ENCODE data around the gene RPGRIP1L.

DNA sequence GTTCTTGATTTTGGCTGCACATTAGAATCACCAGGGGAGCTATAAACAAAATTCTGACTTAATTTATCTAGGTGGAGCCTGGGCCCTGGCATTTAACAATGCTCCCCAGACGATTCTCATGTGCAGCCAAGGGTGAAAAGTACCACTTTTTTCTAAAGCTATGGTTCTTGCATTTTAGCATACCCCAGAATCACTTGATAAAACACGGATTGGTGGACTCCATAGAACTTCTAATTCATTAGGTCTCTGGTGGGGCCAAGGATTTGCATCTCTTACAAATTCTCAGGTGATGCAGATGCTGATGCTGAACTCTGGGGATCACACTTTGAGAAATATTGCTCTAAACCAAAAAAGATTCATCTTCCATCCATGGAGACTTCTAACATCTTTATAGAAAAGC is 74.5 kb downstream of the RPGRIP1L start:
- TF ChIP-seq TCF7L2 (IDR thresholded peaks at IDR 0.05; ENCODE audit: low read depth, low read length) (no peak), EP300 (IDR thresholded peaks at IDR 0.05; ENCODE audit: low read depth in 2 of 2, low read length in 2 of 2) (no peak), EP300 (CRISPR knock-in tag; IDR thresholded peaks at IDR 0.05; ENCODE audit: borderline replicate concordance) (no peak), MYC (CRISPR knock-in tag; IDR thresholded peaks at IDR 0.05; ENCODE audit: borderline replicate concordance) (no peak), POLR2A (IDR thresholded peaks at IDR 0.05; ENCODE audit: insufficient read depth in 1 of 2, low read depth in 2 of 2, low read length in 2 of 2) (no peak), POLR2AphosphoS5 (IDR thresholded peaks at IDR 0.05; ENCODE audit: low read depth, low read length) (no peak), STAT5B (CRISPR knock-in tag; IDR thresholded peaks at IDR 0.05) (no peak), HDAC6 (IDR thresholded peaks at IDR 0.05; ENCODE audit: low read depth, low read length) (no peak), RFX5 (IDR thresholded peaks at IDR 0.05; ENCODE audit: low read depth, low read length) (no peak), JUN (CRISPR knock-in tag; IDR thresholded peaks at IDR 0.05) (no peak), SIN3A (IDR thresholded peaks at IDR 0.05; ENCODE audit: borderline replicate concordance, low read depth, low read length) (no peak), ZNF737 (CRISPR knock-in tag; IDR thresholded peaks at IDR 0.05; ENCODE audit: borderline replicate concordance) (no peak)
- TF ChIP-seq, protein P1, sequence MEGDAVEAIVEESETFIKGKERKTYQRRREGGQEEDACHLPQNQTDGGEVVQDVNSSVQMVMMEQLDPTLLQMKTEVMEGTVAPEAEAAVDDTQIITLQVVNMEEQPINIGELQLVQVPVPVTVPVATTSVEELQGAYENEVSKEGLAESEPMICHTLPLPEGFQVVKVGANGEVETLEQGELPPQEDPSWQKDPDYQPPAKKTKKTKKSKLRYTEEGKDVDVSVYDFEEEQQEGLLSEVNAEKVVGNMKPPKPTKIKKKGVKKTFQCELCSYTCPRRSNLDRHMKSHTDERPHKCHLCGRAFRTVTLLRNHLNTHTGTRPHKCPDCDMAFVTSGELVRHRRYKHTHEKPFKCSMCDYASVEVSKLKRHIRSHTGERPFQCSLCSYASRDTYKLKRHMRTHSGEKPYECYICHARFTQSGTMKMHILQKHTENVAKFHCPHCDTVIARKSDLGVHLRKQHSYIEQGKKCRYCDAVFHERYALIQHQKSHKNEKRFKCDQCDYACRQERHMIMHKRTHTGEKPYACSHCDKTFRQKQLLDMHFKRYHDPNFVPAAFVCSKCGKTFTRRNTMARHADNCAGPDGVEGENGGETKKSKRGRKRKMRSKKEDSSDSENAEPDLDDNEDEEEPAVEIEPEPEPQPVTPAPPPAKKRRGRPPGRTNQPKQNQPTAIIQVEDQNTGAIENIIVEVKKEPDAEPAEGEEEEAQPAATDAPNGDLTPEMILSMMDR (CRISPR knock-in tag; IDR thresholded peaks at IDR 0.05), result no peak
- TF ChIP-seq, protein P2, sequence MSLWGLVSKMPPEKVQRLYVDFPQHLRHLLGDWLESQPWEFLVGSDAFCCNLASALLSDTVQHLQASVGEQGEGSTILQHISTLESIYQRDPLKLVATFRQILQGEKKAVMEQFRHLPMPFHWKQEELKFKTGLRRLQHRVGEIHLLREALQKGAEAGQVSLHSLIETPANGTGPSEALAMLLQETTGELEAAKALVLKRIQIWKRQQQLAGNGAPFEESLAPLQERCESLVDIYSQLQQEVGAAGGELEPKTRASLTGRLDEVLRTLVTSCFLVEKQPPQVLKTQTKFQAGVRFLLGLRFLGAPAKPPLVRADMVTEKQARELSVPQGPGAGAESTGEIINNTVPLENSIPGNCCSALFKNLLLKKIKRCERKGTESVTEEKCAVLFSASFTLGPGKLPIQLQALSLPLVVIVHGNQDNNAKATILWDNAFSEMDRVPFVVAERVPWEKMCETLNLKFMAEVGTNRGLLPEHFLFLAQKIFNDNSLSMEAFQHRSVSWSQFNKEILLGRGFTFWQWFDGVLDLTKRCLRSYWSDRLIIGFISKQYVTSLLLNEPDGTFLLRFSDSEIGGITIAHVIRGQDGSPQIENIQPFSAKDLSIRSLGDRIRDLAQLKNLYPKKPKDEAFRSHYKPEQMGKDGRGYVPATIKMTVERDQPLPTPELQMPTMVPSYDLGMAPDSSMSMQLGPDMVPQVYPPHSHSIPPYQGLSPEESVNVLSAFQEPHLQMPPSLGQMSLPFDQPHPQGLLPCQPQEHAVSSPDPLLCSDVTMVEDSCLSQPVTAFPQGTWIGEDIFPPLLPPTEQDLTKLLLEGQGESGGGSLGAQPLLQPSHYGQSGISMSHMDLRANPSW (CRISPR knock-in tag; IDR thresholded peaks at IDR 0.05; ENCODE audit: borderline replicate concordance), result no peak
- TF ChIP-seq, protein P3, sequence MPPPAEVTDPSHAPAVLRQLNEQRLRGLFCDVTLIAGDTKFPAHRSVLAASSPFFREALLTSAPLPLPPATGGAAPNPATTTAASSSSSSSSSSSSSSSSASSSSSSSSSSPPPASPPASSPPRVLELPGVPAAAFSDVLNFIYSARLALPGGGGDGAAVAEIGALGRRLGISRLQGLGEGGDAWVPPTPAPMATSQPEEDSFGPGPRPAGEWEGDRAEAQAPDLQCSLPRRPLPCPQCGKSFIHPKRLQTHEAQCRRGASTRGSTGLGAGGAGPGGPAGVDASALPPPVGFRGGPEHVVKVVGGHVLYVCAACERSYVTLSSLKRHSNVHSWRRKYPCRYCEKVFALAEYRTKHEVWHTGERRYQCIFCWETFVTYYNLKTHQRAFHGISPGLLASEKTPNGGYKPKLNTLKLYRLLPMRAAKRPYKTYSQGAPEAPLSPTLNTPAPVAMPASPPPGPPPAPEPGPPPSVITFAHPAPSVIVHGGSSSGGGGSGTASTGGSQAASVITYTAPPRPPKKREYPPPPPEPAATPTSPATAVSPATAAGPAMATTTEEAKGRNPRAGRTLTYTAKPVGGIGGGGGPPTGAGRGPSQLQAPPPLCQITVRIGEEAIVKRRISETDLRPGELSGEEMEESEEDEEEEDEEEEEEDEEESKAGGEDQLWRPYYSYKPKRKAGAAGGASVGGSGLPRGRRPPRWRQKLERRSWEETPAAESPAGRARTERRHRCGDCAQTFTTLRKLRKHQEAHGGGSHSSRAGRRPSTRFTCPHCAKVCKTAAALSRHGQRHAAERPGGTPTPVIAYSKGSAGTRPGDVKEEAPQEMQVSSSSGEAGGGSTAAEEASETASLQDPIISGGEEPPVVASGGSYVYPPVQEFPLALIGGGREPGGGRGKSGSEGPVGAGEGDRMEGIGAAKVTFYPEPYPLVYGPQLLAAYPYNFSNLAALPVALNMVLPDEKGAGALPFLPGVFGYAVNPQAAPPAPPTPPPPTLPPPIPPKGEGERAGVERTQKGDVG (CRISPR knock-in tag; IDR thresholded peaks at IDR 0.05; ENCODE audit: borderline replicate concordance), result no peak
